GM18951 (cell line): ENCODE data around the gene LRMDA.

Experiments used
- POLR2A ChIP-seq: IDR thresholded peaks from 4 replicates; pipeline ENCODE4 v1.6.1; 2011; ENCODE audit warnings: mild to moderate bottlenecking; ENCODE audit not compliant: insufficient read length, insufficient read depth; ENCODE audit errors: extremely low read depth
- in situ Hi-C: fragments of 300-500 bp; cut with MboI; formaldehyde crosslinking; loops from one replicate; pipeline ENCODE4 v1.12.0; 2022; ENCODE audit warnings: low sequenced_read_pairs, mixed read lengths, inconsistent platforms; ENCODE audit not compliant: unreplicated experiment

The LRMDA gene

DNA sequence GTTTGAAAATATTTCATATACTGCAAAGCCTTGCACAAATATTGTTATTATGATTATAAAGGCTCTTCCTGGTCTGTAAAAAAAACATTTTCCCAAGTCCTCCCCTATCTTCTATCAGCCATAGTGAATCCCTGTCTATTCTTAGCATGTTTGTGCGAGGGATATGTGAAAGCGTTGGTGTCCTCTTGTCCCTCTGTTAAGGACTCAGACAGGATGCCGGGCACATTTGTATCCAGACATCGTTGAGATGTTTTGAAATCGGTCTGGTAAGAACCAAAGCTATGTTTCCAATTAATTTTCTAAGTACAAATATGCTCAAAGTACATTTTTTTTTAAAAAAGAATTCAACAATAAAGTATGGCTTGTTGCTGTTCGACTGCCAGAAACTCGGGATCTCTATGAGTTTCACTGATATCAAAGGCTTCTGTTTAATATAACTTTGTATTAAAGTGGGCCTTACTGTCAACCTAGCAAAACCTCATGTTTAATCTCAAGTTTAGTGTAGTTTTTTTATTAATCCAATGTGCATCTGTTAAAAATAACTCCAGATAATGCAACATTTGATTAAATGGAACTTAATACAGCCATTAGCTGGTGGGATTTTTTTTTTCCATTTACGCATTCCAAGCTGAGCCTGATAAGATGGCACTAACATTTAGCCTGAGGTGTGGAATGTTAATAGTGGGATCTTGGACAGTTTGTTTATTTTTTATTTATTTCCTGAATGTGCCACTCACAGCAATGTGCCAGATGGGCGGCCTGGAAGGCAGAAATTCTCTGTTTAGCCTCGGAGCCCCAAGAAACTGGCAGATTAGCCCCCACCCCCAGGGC, 754.3 kb downstream of the LRMDA start:
- no peak for TF ChIP-seq POLR2A
- in situ Hi-C loops = no loop called here

DNA sequence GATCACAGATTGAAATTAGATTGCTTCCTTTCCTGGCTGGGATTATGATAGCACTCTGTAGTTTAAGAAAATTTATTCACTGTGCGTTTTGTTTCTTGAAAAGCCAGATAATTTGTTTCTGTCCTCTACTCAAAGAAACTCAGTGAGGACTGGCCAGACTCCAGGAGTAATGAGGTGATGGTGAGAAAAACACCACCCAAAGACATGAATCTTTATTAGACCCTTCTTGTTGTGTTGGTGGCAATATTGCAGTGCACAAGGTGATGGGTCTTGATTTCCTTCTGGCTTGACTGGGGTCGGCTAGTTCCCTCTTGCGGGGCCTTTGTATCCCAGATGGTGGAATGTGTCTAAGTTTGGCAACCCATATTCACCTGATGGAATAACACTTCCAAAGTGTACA, 756.8 kb downstream of the LRMDA start:
- in situ Hi-C loops = no loop called here
- TF ChIP-seq POLR2A = no peak

DNA sequence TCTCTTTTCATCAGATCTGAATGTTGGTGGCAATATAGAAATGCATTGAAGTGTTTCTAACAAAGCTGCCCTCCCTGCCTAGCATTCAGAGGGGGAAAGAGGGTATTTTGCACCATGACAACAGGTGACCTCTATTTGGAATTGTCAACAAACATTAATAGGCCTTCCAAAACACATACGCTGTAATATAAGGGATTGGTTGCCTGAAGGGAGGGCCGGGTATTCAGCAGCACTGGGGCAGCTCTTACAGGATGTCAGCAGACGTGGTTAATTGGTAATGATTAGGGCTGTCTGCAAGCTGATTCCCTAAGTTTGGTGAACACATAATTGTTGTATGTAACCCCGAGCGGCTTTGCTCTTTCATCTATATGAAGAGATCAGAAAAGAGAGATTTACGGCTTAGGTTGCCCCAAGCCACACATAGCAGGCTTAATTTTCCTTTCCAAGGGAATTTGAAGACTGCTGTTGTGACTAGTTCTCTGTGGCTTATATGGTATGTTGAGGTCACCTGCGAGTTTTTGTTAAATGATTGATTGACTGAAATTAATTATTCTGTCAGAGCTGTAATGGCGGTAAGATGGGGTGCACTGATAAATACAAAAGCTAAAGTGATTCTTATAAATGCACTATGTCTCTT, 759.3 kb downstream of the LRMDA start:
- TF ChIP-seq POLR2A = no peak
- in situ Hi-C loops = no loop called here

DNA sequence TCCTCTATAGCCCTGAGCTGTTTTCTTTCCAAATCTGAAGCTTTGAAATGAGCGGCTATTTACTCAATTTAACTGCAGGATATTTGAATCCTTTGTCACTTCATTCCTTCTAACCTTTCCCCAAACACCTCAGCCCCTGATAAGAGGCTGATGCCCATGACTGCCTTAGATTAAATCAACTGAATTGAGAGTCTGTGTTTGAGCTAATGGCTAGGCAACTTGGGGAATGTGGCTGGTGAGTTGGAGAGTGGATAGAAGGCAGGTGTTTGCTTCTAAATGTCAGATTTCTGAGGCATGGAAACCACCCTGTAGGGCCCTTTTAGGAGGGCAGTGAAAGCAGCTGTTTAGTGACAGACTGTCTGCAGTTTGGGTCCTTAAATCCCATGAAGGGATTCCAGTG, 759.9 kb downstream of the LRMDA start:
- in situ Hi-C loops = no loop called here
- no peak for TF ChIP-seq POLR2A

DNA sequence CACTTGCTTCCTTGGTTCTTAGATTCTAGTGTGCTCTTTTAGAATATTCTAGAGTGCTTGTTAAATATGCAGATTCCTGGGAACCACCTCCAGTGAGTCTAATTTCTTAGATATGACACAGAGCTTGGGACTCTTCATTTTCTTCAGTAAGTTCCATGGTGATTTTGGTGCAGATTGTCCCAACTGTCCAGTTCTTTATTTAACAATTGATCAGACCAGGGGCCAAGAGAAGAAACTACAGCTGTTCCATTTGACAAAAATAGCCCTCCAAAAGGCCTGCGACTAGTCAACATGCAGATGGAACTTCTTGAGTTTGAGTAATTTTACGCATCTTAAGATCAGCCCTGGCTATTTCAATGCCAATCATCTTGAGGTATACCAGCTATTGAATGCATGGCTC, 760.7 kb downstream of the LRMDA start:
- in situ Hi-C loops = no loop called here
- TF ChIP-seq POLR2A = no peak

DNA sequence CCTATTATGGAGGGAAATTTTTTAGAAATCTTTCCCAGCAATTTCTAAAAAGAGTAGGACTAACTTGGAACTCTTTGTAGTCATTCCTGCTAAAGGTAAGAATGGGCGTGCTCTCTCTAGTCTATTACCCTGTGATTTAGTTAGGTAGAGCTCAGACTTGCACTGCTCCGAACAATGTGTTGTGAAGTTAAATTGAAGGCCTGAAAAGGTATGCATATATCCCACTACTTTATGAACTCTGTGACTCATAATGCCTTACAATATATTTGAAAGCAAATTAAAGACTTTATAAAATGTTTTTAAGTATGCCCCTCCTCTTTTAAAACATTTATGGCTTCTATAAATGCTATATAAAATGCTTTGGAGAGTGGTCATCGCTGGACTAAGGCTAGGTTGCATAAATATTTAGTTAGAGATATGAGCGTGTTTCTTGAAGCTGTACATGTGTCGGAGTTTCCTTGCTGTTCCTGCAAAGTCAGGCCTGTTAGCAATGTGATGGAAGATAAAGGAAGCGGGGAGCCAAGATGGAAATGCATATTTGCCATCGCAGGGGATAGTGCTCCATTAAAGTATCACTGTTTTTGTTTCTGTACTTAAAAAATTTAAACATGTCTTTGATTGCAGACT, 761.4 kb downstream of the LRMDA start:
- TF ChIP-seq POLR2A = no peak
- in situ Hi-C loops = no loop called here

DNA sequence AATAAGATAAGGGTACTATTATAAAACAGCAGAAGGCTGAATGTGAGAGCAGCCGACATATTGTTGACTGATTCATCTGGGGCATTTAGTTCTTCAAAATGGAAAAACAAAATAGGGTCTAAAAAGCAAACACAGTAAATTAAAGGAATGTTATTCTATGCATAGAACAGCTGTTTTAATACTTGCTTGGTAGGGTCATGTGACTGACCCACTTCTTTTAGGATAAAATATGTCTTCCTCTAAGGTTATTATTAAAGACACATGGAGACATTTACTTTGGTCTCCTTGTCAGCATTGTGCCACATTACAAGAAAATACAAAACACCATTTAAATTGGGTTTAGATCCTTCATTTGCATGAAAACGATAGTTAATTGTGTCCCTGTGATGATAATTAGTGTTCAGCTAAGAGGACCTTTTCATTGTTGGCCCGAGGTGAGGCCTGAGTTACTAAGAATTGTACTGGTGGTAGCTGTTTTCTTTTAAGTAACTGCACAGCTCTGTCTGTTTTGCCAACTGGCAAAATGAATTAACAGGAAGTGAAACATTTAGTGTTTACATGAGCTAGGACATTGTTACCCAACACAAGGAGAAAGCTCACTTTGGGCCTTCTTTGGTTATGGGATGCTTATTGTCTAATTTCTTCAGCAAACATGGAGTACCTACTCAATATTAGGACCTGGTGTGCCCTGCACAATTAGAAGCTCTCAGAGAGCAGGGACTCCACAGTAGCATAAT, 764.4 kb downstream of the LRMDA start:
- no peak for TF ChIP-seq POLR2A
- in situ Hi-C loops = no loop called here

DNA sequence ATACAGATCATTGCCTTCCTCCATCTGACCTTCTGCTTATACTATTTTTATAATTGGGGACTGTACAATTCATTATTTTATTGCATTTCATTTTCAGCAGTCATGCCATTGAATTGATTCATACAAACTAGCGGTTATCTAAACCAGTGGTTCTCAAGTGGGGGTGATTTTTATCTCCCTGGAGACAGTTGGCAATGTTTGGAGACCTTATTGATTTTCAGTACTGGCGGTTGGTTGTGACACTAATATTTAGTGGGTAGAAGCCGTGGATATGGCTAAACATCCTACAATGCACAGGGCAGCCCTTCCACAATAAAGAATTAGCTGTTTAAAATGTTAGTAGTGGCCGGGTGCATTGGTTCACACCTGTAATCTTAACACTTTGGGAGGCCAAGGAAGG, 765.9 kb downstream of the LRMDA start:
- TF ChIP-seq POLR2A = no peak
- in situ Hi-C loops = no loop called here

DNA sequence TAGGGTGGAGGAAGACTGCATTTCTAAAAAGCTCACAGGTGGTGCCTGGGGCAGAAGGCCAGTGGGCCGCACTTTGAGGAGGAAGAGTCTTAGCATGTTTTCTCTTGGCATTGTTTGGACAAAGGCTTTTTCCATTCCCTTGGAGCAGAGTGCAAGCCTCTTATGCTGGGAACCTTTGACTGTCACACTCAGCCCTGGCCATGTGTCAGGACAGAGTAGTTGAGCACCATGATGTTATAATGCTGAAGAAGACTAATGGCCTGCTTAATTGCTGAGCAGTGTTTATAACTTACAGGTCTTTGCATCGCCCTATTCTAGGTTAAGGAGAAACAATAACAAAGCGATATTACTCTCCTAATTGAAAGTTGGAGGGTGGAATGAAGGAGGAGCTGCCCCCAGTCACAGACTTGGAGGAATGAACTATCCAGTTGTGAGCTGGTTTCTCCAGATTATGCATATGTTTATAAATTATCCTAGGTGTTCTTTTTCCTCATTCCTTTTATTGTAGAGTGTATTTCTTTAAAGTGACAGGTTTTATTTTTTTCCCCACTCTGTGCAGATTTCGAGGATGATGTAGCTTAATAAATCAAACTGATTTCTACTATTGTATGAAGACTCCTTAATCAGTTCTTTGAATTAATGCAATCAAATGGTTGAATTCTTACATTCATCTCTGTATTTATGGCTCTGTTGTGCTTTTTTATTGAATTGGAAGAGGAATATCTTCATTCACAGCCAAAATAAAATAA, 767.0 kb downstream of the LRMDA start:
- in situ Hi-C loops = no loop called here
- TF ChIP-seq POLR2A = no peak

DNA sequence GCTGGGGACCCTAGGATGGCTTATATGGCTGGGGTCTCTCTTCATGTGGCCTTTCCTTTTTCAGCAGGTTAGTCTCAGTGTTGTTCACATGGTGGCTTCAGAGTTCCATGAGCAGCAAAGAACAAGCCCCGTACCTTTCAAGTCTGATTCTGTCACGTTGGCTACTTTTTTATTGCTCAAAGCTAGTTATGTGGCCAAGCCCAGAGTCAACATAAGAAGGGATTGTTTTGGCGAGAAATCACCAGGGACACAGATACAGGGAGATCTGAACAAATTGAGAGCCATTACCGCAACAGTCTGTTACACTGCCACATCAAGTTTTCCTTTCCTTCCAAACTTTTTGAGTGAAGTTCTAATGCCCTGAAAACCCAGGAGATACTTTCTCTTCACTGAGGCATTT, 770.5 kb downstream of the LRMDA start:
- no peak for TF ChIP-seq POLR2A

DNA sequence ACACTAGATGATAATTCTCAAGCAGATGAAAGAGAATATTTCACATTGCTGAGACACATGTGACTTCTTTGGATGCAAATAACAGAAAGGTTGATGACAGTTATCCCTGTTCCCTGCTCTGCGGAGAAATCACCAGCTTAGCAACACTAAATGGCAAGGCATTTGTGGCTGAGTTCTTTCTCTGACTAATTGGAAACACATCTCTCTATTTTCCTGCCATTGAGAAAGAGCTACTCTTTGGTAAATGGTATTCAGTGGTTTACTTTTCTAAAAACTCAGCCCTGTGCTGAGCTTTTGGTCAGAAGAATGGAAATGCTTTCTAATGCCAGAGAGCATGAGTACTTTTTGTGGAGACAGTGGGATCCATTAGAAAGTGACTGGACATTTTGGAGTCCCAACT, 771.4 kb downstream of the LRMDA start:
- no peak for TF ChIP-seq POLR2A
- in situ Hi-C loops = no loop called here

More for the DNA sequence above, 770.5 kb downstream of the LRMDA start:
- in situ Hi-C loops = no loop called here

DNA sequence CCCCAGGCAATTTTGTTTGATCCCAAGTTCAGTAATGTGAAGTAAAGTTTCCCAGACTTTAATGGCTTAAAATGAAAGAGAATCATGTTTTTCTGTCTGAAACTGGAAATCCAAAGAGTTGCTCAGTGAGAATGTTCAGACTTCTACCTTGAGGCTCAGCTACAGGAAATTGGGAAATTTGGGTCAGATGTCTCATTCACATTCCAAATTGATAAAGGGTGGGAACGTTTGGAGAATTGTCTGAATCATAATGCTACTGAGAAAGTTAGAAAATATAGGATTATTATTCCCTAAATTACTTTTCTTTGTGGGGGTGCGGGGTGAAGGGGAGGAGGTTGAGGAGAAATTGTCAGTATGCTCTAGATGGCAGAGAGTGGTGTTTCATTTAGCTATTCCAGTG, 773.9 kb downstream of the LRMDA start:
- TF ChIP-seq POLR2A = no peak
- in situ Hi-C loops = no loop called here
